HG03066 (cell line): ENCODE results near the gene COPS3.

ENCODE experiments used
- ATAC-seq: cut with Tn5 transposase; IDR thresholded peaks from one replicate; pipeline ENCODE4 v1.9.1; 2021; ENCODE audit warnings: low read depth; ENCODE audit not compliant: unreplicated experiment

COPS3 gene

DNA sequence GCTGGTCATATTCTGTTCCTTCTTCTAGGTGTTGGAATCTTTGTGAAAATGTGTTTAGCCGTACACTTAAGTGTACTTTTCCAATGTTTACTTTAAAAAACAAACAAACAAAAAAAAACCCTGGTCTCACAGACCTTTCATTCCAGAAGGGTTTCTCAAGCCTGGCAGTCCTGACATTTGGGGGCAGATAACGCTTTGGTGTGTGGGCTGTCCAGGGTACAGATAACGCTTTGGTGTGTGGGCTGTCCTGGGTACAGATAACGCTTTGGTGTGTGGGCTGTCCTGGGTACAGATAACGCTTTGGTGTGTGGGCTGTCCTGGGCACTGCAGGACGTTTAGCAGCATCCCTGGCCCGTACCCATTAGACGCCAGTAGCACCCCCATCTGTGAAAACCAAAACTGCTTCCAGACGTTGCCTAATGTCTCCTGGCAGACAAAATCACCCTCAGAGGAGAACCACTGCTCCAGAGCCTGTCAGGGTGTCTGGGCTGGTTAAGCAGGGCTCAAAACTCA lies 28.8 kb downstream of the COPS3 start:
- ATAC-seq = no peak

DNA sequence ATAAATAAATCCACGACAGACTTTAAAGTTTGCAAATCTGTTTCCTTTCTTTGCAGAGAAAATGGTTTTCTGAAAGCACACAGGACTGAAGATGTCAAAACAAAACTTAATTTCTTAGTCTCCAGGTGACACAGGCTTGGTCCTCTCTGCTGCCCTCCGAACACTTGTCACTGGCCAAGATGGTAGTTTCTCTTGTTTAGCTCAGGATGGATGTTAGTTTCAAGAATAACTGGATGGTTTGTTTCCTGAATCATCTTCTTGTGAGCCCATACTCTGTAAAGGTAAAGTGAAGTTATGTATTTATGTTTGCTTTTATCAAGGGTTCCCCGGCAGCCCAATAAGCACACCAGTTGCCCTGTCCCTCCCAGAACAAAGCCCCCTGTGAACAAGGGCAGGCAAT lies 34.2 kb downstream of the COPS3 start:
- ATAC-seq = no peak

DNA sequence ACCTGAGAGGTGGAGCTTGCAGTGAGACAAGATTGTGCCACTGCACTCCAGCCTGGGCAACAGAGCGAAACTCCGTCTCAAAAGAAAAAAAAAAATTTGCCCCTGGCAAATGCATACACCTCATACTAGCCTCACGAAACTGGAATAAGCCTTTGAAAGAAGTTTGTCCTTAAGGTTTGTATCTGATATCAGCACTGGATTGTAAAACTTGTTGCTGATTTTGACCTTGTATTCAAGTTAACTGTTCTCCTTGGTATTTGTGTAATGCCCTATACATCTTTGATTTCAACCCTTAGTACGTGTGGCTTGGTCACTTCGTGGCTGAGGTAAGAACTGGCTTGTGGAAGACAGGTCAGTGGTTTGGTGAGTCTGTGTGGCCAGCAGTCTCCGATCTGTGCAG lies 37.9 kb downstream of the COPS3 start:
- ATAC-seq = no peak

DNA sequence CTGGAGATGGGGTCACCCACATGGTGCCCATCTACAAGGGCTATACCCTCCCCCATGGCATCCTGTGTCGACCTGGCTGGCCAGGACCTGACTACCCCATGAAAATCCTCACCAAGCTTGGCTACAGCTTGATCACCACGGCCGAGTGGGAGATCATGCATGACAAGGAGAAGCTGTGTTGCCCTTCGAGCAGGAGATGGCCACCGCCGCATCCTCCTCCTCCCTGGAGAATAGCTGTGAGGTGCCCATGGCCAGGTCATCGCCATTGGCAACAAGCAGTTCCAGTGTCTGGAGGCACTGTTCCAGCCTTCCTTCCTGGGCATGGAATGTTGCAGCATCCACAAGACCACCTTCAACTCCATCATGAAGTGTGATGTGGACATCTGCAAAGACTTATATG lies 38.8 kb downstream of the COPS3 start:
- no peak for ATAC-seq

DNA sequence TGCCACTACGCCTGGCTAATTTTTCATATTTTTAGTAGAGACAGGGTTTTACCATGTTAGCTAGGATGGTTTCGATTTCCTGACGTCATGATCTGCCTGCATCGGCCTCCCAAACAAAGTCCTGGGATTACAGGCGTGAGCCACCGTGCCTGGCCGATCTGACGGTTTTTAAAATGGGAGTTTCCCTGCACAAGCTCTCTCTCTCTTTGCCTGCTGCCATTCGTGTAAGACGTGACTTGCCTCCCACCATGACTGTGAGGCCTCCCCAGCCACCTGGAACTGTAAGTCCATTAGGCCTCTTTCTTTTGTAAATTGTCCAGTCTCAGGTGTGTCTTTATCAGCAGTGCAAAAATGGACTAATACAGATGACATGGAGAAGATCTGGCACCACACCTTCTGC lies 39.4 kb downstream of the COPS3 start:
- ATAC-seq = no peak

DNA sequence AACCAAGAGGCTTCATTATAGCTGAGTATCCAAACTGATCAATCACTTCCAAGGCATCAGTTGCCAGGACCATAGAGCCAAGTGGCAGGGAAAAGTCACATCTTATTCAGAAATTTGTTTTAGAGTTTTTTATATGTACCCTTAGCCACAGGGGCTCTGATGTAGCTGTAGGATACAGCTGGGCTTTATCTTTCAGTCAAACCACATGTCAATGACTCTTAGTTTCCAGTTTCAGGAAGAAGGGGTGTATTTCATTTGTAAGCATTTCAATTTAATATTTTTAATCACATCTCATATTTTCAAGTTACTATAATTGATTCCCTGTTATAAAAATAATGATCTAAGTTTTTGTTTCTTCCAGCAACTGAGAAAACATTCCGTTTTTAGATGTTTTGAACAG lies 41.2 kb downstream of the COPS3 start:
- ATAC-seq = no peak

DNA sequence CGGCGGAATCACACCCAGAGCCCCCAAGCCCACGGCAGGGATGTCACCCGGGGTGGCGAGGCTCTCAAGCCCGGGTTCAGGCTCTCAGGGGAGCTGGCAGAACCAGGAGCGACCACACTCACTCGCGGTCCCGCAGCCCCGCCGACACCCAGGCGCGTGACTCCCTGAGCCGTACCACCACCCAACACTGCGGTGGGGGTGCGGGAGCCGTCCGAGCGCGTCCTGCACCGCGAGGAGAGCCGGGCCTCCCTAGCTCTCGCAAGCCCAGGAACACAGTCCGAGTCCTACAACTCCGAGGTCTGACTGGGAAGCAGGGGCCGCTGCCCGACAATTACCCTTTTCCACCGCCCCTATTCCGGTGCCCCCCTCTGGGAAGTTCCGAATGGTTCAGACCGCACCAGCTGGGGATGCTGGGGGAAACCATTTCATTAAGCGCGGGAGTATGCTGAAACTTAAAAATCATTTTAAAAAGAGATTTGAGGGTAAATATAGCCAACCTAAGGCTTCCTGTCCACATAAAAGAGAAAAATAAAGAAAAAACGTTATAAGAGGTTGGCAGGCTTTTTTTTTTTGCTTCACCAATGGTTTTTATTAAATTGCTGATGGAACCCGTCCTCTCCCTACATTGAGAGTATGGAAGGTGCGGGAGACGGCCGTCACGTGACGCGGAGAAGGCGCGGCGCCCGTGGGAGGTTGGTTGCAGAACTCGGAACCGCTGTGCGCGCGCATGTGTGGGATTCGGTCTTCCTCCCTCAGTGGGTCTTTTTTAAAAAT lies 43.8 kb downstream of the COPS3 start, which contains the start of gene FLCN:
TSS of gene FLCN (minus strand) at position 143 of the 774 bp plus-strand sequence. CDS start 9,031 bp downstream, outside the sequence.
- ATAC-seq = peak; percentile 72

DNA sequence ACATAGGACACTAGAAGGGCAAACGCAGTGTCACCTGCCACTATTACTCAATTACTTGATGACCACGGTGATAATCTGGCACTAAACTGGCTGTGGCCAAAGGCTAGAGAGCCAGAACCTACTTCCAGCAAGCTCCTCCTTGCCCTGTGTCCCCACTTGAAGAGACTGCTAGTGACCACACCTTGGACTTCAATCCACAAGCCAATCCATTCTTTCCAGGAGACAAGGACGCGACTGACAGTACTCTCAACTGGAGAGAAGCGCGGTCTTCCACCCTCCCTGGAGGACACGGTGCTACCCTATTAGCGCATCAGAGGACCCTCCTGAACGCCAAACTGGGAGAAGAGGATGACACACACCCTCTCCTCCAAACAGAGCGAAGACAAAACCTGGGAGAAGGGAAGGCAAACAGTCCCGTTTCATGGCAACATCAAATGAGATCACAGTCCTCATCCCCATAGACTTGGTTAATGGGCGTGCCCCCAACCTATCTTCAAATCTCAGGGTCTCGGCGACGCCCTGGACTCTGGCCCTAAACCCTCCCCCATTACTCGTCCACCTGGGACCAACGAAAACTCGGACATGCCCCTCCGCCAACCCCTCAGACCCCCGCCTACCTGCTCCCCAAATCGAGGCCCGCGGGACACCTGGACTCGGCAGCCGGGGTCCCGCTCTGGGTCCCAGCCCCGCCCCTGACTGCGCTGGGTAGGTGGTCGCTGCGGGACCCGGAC lies 44.6 kb downstream of the COPS3 start:
- no peak for ATAC-seq

DNA sequence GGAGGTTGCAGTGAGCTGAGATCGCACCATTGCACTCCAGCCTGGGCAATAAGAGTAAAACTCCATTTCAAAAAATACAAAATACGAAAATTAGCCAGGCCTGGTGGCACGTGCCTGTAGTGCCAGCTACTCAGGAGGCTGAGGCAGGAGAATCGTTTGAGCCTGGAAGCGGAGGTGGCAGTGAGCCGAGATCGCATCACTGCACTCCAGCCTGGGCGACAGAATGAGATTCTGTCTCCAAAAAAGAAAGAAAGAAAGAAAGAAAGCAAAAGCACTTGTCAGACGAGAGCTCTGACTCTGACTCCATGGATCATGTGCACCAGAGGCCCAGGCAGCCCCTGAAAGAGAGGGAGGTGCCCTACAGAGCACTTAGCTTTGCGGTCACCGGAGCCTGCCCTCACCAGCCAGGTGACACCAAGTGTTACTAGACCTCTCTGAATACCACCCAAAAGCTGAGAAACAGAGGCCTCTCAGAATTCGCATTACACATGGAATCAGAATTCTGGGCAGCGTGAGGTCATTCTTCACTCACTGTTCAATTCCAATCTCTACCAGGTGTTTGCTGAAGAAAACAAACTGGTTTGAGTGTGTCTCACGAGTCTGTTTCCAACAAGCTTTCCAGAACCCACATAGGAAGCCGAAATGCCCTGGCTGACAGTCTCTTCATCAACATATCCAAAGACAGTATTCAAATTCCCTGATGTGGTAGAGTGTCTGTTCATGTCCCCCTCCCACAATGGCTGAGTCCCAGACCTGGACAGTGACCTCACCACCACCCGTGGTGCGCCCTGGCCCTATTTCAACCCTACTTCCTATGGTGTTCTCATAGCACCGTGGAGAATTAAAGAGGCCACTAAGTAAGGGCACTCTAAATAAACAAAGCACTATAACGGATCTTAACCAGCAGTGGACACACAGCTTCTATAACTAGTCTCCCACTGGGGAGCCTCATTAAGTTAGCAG lies 45.6 kb downstream of the COPS3 start:
- ATAC-seq = no peak

DNA sequence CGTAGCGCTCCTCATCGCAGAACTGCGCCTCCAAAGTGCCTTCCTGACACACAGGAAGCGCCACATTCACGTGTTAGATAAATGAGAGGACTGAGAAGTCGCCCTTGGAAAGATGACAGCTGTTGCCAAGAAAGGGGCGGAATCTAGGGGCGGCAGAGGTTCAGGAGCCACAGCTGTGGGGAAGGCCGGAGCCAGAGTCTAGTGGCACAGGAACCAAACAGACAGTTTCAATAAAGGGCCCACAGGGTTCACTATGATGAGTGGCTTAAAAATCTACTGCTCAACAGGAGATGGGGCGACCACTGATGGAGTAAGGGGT lies 48.8 kb downstream of the COPS3 start:
- ATAC-seq = no peak

DNA sequence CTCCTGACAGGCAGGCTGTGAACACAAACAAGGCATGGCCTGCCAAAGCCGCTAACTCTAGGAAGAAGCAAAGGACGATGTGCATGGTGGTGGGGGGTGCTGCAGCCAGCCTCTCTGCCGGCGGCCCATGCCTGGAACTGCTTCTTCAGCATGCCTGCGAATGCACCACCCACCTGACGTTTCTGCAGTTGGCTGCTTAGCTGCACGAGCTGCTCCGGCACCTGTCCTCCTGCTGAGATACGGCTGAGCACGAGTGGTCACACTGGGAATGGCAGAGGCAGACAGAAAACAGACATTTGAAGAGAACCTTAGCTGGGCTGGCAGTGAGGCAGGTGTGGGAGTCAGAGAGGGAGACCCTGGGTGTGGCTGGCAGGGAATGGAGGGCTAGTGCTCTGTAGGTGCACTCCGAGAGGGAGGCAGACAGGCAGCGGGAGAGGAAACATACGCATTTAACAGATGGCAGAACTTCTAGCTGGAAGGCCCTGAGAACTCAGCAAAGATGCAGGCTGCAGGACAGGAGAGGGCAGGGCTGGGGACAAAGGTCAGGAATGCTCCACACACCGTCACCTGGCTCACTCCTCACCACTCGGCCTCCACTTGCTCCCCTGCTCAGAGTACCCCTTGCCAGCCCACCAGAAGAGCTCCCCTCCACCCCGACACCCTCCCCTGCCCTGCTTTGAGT lies 49.3 kb downstream of the COPS3 start:
- ATAC-seq = no peak

DNA sequence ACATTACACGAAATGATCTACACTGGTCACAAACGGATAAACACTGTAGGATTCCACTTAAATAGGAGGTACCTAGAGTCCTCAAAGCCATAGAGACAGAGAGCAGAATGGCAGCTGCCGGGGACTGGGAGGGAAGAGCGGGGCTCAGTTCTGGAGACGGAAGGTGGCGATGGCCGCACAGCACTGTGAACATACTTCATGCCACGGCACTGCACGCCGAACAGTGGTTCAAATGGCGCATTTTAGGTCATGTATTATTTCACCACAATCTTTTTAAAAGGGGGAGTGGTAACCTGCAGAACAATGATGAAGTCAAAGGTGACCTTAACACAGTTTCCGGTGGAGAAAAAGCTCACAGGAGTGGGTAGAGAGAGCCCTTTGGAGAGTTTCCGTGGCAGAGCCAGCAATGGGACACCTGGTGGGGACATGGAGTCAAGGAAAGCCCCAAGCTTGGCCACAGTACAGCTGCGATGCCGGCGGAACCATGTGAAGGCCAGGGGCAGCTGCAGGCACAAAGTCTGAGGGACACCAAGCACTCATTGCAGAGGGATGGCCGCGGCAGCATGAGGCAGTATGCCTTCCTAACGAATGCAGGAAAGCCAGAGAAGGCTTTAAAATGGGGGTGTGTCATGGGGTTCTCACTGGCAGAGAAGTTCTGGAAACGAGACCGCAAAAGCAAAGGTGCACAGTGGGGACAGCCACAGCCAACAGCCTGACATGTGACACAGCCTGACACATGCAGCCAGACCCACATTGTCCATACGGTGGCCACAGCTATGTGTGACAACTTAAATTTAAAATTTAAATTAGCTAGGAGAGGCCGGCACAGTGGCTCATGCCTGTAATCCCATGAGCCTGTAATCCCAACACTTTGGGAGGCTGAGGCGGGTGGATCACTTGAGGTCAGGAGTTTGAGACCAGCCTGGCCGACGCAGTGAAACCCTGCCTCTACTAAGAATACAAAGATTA lies 51.3 kb downstream of the COPS3 start:
- ATAC-seq = no peak

DNA sequence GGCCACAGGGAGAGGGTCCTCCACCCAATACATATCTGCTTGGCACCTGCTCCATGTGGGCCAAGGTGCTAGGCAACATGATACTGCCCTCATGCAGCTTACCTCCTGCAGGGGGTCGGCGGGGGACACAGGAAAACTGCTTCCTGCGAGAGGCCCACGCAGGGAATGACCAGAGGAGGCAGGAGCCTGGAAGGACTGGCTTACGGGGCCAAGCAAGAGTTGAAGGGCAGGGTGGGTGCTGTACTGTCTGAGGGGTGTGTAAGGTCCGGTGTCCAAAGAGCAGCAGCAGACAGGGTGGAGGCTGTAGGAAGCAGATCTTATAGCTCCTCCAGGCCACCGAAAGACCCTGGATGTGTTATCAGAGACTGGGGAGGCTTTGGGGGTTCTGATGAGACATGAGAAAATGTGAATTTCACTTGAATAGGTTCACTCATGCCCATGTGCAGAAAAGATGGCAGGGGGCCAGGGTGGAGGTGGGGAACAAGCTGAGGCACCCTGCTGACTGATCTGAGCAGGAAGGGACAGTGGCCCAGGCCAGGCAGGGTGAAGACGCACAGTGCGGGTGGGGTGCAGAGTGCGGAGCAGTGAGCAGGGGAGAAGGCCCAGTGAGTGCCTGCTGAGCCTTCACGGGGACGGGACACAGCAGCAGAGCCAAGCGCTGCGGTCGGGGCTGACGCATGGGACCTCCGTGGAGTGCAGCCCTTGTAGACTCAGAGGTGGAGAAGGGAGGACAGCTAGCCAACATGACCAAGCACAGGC lies 52.3 kb downstream of the COPS3 start:
- no peak for ATAC-seq

DNA sequence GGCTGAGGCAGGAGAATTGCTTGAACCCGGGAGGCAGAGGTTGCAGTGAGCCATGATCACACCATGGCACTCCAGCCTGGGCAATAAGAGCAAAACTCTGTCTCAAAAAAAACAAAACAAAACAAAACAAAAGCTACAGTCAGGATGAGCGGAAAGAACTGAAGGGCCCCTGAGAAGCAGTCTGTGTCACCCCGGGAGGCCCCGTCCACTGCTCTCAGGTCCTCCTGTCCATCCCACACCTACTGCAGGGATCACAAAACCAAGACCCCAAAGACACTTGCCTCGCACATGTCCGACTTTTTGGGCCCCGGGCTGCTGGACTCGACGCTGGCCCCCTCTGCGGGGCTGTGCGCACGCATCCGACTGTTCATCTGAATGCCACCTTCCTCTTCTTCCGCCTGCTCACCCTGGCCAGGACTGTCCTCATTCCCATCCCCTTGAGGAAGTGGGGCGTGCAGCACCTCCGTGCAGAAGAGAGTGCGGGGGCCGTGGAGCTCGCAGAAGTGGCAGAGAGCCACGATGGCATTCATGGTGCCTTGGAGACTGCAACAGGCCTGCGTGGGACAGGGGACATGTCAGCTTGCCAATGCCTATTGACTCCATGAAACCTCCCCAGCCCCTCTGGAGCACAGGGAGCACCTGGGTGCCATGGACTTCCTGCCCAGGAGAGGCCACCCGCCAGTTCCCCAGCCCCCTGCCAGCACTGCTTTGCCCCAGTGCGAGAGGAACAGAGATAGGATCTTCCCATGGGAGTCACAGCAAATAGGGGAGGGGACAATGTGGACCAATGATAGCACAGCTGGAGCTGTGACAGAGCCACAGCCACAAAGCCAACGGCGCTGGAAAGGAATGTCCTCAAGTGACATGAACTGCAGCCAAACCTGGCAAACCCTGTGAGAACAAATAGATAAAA lies 53.2 kb downstream of the COPS3 start:
- no peak for ATAC-seq

DNA sequence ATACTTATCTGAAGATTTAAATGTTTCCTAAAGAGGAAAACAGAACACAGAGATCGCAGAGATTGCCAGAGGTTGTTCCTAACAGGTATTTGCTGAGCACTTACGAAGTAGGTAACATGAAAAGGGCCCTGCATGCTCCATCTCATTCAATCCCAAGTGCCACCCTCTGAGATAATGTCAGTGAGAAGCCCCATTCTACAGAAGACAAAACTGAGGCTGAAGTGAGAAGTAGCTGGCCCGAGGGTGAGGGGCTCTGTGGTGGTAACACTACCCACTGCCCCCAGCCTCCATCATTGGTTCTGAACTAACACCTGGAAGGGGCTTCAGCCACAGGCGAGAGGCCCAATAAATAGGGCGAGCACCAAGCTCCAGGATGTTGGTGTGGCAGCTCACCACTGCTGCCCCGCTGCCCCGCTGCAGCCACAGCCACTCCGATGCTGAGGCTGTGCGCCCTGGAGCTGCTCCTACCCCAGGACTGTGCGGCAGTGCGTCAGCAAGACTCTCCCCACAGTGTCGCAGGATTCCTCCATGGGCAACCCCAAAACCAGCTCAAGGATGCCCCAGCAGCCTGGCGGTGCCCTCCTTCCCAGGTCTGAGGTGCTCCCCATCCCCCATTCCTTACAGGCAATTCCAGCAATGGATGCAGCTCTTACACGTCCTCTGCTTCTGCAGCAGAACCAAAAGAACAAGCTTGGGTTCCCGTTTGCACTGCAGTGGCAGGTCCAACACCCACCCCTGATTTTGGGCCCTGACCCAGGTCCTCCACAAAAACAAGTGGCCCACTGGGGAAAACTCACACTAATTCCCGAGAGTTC lies 54.4 kb downstream of the COPS3 start:
- no peak for ATAC-seq

DNA sequence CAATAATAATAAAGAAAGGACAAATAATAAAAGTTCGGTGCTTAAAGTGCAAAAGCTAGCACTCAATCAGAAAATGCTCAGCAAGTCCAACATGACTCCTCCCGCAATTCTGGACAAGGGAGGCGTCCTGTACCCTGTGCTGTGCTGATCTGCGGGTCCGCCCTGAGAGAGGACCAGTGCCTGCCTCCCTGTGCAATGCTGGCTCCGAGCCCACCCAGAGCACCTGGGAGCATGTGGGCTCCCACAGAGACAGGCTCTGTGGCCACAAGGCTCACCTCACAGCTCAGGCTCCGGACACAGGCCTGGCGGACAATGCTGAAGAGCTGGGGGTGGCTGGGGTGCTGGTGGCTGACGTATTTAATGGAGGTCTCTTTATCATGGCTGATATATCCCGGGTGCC lies 55.1 kb downstream of the COPS3 start:
- no peak for ATAC-seq

DNA sequence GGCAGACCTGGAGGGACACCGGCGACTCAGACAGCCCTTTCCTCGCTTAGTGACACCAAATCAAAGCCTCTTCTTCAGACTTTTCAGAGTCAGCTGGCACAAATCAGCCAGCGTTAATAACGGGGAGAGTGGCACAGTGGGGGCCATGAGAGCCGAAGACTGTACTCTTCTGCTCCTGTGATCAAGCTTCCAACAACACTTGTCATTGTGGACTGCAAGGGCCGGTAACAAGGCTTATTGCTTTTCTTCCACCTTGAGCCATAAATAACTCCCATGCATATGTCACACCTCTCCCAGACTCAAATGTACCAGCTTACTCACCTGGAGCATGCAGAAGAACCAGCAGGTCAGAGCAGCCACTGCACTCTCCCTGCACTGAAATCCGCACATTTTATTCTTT lies 56.9 kb downstream of the COPS3 start:
- no peak for ATAC-seq
